GM18511 (cell line): ENCODE measurements around the gene TGFBR3L.
"Not testable (repeated sequence)": the region's sequence is repeated elsewhere in the genome, so short reads cannot be mapped to it uniquely, and the experiment has no call there.

Experiments
- ATAC-seq: cut with Tn5 transposase; IDR thresholded peaks from one replicate; pipeline ENCODE4 v1.9.1; 2021; ENCODE audit warnings: mild to moderate bottlenecking, moderate library complexity; ENCODE audit not compliant: unreplicated experiment

TGFBR3L gene

DNA sequence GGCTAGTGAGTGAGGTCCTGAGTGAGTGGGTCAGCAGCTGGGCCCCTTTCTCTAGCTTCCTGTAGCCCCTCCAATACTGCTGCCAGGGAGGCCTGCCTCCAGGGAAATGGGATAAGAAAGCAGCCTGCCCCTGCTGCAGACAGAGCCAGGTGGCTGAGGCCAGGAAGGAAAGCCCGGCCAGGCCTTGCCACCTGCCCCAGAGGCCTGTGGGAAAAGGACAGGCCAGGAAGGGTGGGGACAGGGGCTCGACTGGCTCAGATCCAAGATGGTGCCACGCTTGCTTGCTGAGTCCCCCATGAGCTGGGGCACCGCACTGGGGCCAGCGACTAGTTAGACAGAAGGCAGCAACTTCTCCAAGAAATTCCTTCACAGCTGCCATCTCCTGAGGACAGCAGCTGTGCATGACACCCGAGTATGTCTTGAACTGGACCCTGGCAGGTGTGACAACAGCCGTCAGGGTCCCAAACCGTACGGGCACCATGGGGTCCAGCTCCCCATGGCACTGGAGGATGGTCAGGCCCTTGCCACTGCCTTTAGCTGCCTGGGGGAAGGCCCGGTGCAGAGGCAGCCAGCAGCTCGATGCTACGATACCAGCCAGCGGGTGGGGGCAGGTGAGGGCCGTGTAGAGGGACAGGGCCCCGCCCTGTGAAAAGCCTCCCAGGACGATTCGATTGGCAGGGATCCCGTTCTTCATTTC, 35.4 kb upstream of the TGFBR3L start:
- no peak for ATAC-seq

DNA sequence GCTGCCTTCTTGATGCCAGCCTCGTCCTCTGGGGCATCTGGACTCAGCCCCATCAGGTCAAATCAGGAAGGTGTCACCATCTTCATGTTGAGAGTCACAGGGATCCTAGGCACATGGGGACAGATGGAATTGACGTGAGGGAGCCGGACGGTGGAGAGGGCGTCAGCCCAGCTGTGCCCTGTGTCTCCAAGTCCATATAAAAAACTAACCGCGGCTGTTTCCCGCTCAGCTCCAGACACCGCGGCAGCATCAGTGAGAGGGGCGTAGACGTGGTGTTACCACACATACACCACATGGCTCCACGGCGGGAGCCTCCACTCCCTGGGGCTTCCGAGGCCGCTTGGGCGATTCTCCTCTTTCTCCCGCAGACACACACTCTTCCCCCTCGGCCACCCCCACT, 34.8 kb upstream of the TGFBR3L start:
- ATAC-seq, result no peak

DNA sequence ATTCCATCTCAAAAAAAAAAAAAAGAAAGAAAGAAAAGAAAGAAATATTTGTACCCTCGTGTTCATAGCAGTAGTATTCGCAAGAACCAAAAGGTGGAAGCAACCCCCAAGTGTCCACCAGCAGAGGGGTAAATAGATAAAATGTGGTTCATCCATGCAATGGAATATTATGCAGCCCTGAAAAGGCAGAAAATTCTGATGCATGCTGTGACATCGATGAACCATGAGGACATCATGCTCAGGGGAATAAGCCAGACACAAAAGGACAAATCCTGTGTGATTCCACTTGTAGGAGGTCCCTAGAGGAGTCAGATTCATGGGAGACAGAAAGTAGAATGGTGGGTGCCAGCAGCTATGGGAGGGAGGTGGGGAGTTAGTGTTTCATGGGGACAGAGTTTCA, 32.7 kb upstream of the TGFBR3L start:
- no peak for ATAC-seq

DNA sequence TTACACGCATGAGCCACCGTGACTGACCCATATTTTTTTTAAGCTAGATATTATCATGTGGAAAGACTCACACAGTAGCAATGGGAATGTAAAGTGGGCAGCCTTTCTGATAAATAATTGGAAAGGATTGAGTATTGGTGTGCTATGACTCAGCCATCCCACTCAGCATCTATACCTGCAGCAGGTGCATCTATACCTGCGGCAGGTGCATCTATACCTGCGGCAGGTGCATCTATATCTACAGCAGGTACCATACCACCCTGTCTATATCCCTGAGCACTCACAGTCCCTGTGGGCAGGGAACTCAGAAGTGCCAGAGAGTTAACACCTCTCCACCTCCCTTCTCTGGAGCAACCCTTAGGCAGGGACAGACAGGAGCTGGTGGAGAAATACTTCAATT, 31.5 kb upstream of the TGFBR3L start:
- no peak for ATAC-seq

DNA sequence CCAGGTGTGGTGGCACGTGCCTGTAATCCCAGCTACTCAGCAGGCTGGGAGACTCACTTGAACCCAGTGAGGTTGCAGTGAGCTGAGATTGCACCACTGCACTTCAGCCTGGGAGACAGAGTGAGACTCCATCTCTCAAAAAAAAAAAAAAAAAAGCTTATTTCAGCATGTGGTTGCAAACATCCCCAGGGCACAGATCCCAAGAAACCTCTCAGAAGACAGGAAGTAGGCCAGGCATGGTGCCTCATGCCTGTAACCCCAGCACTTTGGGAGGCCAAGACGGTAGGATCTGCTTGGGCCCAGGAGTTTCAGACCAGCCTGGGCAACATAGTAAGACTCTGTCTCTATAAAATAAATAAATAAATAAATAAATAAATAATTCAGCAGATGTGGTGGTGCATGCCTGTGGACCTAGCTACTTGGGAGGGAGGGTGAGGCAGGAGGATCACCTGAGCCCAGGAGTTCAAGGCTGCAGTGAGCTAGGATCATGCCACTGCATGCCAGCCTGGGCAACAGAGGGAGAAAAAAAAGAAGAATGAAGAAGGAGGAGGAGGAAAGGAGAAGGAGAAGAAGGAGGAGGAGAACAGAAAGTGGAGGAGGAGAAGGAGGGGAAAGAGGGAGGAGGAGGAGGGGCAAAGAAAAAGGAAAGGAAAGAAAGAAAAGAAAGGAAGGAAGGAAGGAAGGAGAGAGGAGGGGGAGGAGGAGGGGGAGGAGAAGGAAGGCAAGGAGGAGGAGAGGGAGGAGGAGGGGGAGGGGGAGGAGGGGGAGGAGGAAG, 30.6 kb upstream of the TGFBR3L start:
- ATAC-seq, result no peak

DNA sequence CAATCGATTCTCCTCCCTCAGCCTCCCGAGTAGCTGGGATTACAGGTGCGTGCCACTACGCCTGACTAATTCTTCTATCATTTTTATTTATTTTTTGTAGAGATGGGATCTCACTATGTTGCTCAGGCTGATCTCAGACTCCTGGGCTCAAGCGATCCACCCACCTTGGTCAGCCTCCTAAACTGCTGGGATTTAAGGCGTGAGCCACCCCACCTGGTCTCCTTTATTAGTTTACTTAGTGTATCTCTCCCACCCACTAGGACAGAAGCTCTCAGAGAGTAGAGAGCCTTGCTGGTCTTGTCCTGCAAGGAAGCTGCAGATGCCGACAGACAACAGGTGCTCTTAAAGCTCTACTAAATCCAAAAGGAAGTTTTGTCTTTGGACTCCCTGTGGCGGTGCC, 28.8 kb upstream of the TGFBR3L start:
- ATAC-seq, result no peak

DNA sequence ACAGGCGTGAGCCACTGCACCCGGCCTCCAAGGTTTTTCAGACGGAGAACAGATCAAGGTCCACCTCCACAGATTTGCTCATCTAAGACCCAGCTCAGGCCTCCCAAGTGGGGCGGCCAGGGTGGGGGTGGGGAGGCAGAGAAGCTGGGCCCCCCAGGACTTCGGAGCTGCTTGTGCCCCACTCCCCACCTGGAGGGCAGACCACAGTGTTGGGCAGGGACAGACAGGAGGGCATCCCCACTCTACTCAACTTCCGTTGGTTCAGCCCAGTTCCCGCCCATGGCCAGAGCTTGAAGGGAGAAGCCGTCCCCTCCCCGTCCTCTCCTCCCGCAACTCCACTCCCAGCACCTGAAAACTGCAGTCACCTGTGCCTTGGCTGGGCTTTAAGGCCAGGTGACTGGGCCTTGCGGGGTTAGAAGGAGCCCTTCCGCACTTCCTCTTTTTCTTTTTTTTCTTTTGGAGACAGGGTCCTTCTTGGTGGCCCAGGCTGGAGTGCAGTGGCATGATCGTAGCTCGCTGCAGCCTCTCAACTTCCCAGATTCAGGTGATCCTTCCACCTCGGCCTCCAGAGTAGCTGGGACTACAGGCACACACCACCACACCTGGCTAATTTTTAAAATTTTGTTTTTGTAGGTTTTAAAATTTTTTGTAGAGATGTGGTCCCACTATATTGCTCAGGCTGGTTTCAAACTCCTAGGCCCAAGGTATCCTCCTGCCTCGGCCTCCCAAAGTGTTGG, 27.1 kb upstream of the TGFBR3L start:
- ATAC-seq, result no peak

DNA sequence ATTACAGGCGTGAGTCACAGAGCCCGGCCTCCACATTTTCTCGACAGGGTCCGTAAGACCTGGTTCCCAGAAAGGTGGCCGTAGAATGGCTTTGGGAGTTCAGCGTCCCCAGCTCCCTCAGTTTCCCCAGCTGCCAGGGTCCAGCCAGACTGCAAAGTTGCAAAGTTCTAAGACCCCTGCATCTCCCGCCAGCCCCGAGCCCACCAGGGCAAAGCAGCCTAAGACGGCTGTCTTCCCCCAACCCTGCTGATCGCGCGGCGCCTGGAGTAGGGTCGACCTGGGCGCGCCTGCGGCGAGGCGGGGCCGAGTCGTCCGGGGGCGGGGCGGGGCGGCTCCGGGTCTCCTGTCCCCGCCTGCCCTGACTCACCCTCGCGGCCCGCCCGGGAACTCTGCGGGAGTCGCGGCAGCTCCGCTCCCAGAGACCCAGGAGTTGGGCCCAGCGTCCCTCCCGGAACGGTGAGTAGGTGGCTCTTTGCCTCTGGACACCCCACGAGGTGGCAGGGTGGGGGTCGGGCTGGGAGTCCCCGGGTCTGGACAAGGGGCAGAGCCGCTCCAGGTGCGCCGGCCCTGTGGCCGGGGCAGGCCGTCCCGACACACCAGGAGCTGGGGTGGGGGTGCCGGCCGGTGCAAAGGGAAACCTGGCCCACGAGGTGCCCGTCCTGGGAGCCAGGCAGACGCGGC, 26.3 kb upstream of the TGFBR3L start, which contains the start of gene LRRC8E:
Gene LRRC8E, plus strand, starts transcription at position 366 of the 681 bp plus-strand sequence. CDS start 7,094 bp downstream, outside the sequence.
- no peak for ATAC-seq

DNA sequence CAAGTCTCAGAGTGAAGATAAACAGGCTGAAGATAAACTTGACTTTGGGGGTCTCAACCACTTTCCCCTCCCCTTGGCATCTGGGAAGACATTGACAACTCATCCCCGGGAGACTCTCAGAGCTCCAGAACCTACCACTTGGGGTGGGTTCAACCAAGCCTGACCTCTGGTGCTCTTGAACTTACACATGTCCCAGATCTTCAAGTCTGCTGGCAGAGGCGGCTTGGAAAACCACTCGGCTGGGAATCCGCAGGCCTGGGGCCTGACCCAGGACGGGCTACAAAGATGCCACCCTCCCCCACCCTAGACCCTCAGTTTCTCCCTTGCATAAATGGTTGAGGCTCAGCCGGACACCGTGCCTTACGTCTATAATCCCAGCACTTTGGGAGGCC, 25.8 kb upstream of the TGFBR3L start:
- ATAC-seq, result no peak

DNA sequence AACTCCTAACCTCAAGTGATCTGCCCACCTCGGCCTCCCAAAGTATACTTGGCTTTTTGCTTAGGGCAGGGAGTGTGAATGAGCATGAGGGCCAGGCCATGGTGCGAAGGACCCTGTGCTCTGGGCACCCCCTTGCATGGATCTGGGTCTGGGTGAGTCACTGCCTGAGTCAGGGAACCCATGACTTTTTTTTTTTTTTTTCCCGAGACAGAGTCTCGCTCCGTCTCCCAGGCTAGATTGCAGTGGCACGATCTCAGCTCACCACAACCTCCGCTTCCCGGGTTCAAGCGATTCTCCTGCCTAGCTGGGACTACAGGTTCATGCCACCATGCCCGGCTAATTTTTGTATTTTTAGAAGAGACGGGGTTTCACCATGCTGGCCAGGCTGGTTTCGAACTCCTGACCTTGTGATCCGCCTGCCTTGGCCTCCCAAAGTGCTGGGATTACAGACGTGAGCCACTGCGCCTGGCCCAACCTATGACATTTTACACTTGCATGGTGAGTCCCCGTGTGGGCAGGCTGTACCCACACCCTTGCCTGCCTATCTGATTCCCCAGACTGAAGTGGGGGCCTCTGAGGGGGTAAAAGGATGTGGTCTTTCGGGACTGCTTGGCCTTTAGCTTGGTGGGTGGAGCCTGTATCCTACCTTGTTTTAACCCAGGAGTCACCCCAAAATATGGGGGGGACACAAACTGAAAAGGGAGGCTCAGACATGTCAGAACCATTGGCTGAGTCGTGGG, 21.1 kb upstream of the TGFBR3L start:
- ATAC-seq, result not testable (repeated sequence)

DNA sequence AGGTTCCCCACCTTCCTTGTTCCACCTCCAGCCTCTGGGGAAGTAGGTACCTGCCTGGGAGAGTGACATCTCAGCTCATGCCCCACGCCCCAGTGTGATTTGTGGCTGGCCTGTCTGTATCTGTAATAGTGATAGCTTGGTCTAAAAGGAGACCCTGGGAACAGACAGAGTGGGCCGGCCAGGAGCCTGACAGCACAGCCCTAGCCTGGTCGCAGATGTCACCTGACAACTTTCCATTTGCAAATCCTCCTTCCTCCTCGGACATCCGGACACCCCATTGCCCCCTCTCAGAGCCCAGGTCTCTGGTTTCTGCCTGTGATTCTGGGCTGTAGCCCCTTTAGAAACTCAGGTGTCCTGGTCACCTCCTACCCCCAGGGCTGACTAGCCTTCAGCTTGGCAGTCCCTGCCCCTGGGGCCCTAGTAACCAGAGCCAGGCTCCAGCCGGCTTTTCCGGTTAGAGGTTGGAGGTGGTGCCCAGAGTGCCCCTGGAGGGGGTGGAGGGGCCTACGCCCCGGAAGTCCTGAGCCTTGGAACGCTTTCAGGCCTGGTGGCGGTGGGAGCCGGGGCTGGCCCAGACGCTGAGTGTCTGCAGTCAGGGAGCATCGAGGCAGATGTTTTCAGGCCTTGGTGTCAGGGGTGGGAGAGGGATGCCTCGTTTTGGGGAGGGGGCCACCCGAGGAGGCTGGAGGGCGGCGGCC, 19.9 kb upstream of the TGFBR3L start:
- ATAC-seq, result no peak

DNA sequence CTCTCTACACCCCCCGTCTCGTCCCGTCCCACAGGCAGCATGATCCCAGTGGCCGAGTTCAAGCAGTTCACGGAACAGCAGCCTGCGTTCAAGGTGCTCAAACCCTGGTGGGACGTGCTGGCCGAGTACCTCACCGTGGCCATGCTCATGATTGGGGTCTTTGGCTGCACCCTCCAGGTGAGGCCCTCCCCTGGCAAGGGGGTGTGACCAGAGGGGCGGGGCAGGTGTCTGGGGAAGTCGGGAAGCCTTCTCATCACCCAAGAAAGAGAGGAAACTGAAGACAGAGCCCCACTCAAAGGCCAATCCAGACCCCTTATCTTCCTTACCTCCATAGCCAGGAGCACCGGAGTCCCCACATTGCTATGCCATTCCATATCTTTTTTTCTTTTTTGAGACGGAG, 19.1 kb upstream of the TGFBR3L start:
- ATAC-seq, result no peak

DNA sequence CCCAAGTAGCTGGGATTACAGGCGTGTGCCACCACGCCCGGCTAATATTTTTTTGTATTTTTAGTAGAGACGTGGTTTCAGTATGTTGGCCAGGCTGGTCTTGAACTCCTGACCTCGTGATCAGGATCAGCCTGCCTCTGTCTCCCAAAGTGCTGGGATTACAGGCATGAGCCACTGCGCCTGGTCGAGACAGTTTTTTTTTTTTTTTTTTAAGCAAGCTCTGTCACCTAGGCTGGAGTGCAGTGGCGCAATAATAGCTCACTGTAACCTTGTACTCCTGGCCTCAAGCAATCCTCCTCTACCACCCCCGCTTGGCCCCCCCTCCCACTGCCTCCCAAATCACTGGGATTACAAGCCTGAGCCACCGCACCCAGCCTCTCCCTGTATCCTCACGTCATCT, 17.3 kb upstream of the TGFBR3L start:
- no peak for ATAC-seq

DNA sequence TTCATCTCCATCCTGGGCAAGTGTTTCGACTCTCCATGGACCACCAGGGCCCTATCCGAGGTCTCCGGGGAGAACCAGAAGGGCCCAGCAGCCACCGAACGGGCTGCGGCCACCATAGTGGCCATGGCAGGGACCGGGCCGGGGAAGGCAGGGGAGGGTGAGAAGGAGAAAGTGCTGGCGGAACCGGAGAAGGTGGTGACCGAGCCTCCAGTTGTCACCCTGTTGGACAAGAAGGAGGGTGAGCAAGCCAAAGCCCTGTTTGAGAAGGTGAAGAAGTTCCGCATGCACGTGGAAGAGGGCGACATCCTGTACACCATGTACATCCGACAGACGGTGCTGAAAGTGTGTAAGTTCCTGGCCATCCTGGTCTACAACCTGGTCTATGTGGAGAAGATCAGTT, 15.7 kb upstream of the TGFBR3L start:
- ATAC-seq, result no peak

DNA sequence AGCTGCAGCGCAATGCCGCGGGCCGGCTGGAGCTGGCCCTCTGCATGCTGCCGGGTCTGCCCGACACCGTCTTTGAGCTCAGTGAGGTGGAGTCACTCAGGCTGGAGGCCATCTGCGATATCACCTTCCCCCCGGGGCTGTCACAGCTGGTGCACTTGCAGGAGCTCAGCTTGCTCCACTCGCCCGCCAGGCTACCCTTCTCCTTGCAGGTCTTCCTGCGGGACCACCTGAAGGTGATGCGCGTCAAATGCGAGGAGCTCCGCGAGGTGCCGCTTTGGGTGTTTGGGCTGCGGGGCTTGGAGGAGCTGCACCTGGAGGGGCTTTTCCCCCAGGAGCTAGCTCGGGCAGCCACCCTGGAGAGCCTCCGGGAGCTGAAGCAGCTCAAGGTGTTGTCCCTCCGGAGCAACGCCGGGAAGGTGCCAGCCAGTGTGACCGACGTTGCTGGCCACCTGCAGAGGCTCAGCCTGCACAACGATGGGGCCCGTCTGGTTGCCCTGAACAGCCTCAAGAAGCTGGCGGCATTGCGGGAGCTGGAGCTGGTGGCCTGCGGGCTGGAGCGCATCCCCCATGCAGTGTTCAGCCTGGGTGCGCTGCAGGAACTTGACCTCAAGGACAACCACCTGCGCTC, 14.8 kb upstream of the TGFBR3L start:
- ATAC-seq, result no peak

DNA sequence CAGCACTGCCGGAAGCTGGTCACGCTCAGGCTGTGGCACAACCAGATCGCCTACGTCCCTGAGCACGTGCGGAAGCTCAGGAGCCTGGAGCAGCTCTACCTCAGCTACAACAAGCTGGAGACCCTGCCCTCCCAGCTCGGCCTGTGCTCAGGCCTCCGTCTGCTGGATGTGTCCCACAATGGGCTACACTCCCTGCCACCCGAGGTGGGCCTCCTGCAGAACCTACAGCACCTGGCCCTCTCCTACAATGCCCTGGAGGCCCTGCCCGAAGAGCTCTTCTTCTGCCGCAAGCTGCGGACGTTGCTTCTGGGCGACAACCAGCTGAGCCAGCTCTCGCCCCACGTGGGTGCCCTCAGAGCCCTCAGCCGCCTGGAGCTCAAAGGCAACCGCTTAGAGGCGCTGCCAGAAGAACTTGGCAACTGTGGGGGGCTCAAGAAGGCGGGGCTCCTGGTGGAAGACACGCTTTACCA, 14.2 kb upstream of the TGFBR3L start:
- ATAC-seq, result no peak

DNA sequence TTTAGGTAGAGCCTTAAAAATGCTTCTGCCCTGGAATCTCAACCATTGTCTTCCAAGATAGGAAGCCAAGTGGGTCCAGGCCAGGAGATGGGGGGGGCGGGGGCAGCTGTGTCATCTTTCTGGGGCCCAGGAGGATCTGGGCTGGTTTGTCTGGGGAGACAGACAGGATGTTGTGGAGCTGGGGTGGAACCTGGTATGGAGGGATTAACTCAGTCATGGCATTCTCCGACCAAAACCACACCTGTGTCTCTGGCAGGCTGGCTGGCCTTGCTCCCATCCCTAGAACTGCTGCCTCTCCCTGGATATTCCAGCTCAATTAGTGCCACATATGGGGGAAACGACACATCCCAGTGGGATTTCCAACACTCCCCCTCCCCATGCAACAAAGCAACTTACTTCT, 13.7 kb upstream of the TGFBR3L start:
- ATAC-seq, result no peak

DNA sequence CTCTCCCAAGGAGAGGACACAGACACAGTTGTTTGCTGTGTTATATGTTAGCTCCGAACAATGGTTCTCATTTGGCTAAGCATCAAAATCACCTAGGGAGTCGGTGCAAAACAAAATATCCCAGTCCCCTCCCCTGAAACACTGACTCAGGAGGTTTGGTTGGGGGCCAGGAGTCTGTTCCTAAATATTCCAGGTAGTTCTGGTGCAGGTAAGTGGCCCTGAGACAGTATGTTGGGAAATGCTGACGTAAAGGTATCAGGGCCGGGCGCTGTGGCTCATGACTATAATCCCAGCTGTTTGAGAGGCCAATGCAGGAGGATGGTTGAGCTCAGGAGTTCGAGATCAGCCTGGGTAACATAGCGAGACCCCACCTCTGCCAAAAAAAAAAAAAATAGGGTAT, 13.3 kb upstream of the TGFBR3L start:
- no peak for ATAC-seq

DNA sequence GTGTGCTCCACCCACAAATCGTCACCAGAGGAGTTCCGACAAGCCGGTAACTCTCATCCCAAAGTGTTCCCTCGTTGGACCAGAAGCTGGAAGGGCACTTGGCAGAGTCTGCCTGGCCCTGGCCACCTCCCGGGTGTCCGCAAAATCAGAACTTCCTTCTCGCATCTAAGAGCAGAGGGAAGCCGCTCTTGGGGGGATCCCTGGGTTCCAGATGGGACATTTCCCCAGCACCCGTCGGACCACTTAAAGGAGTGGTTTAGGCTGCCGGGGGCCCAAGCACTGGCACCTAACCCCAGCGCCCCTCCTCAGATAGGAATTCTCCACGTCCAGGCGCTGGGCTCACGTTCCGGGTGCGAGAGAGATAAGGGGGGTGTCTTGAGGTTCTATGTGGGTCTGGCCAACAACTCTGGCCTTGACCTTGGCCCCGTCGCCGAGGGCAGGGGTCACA, 11.8 kb upstream of the TGFBR3L start:
- ATAC-seq, result no peak
